ENCODE results near the gene SMYD3. TPM values are rescaled to one million over a fixed set of nuclear protein-coding genes. Genes with fewer than 3 reads are reported as not detected.
A peak's percentile ranks its signal among the peaks of the same experiment; 100 is the strongest.

The SMYD3 gene
- total and polyA plus RNA-seq, 5 donors, result 6.8 to 11.6 (median 9.9) TPM

DNA sequence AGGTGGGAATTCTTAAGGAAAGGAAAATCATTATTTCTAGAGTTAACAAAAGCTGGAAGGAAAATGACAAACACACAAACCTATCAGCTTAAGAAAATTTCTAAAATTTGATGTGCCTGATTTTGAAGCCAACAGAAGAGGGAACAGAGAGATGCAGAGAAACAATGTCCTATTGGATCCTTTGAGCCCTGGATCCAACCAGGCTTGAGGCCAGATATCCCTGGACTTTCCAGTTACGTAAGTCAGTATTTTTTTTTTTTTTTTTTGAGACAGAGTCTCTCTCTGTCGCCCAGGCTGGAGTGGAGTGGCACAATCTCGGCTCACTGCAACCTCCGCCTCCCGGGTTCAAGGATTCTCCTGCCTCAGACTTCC, 703.4 kb downstream of the SMYD3 start:
- intact Hi-C loops (cut with DNase I), result no loop called here
- DNase-seq, result no peak
- no peak for ATAC-seq
- no peaks in the 10 kb centered on the region for H3K9me3 ChIP-seq (ENCODE audit: control insufficient read depth, low read length)
- H3K4me1 ChIP-seq (ENCODE audit: control insufficient read depth, insufficient read depth, low read length), result peaks cover 2% of the 10 kb centered on the region
- H3K27me3 ChIP-seq (ENCODE audit: control insufficient read depth, insufficient read depth), result no peaks in the 10 kb centered on the region
- 82% methylated on average over 5 of the region's 5 CpGs for WGBS
- no peak overlapping the region for H3K27ac ChIP-seq (ENCODE audit: low read length)
- no peak overlapping the region for H3K4me3 ChIP-seq (ENCODE audit: low read length)

DNA sequence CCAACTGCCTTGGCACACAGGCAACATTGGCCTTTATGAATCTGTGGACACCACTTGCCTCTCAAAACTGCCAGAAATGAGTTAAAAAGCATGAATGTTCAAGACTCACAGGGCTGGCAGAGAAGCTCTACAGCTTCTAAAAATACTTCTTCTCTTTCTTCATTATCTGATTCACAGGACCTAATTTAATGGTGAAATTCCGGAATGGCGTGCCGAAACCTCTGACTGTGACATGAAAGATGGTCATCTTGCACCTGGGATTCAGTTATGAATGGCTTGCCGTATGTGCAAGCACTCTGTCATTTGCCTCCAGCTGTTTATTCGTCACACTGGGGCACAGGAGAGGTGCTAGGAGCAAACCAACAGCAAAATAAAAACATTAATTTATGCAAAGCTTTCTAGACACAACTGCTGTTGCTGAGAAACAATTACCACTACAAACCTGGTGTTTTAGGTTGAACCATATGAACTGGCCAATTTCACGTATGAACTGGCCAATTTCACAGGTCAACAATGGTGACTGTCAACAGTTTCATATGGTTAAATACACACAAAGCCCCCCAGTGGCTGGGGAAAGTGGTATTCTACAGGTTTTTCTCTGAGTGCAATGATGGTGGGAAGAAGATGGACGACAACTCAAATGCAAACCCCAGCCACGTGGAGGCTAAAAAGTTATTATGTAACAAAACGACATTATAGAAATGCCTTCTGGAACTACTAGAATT, 704.0 kb downstream of the SMYD3 start:
- WGBS, result 90% methylated on average over 9 of the region's 9 CpGs
- H3K4me1 ChIP-seq (ENCODE audit: control insufficient read depth, insufficient read depth, low read length), result peaks cover 2% of the 10 kb centered on the region
- H3K27ac ChIP-seq (ENCODE audit: low read length), result no peak overlapping the region
- ATAC-seq (no peak), DNase-seq (no peak)
- H3K27me3 ChIP-seq (ENCODE audit: control insufficient read depth, insufficient read depth), result no peaks in the 10 kb centered on the region
- no peak overlapping the region for H3K4me3 ChIP-seq (ENCODE audit: low read length)
- intact Hi-C loops (cut with DNase I), result no loop called here
- H3K9me3 ChIP-seq (ENCODE audit: control insufficient read depth, low read length), result no peaks in the 10 kb centered on the region

DNA sequence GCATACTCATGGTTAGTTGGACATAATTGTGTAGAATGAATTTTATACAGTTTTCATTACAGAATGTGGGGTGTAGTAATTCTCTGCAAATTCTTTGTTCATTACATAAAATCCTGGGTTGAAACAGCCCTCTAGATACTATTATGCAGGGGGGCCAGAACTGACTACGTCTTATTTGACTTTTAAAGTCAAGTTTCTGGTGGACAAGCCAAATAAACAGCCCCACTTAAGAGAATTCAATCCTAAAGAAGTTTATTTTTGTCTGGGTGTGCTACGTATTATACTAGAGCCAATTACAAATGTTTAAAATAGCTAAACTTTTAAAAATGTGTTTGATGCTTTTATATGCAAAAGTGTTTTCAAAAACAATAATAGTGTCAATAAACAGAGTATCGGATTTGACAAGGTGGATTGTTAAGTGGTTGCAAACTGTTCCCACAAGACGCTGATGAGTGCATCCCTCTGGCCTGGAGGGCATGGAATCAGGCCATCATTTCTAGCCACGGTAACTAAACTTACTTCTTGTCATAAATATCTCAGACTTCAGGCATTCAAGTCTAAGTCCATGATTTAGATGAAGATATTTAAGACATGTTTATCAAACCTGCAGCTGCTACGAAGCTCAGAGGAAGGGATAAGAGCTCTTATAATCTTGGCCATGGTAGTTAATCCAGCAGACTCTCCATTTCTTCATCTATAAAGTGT, 706.0 kb downstream of the SMYD3 start:
- 90% methylated on average over 6 of the region's 6 CpGs for WGBS
- H3K9me3 ChIP-seq (ENCODE audit: control insufficient read depth, low read length), result no peaks in the 10 kb centered on the region
- intact Hi-C loops (cut with DNase I), result no loop called here

DNA sequence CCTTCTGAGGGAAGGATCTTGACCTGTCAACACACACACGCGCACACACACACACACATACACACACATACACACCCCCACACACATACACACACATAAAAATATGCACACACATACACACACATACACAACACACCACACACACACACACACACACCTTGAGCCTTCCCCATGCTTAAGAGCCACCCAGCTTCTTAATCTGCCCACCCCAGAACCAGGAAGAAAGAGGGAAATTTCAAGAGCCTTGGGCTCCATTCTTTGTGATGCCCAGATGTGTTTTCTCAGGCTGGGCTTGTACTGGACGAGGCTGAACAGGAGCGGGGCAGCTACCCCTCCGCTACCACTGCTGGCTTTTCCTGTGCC, 708.7 kb downstream of the SMYD3 start:
- Histone ChIP-seq H3K9me3 (ENCODE audit: control insufficient read depth, low read length) (no peaks in the 10 kb centered on the region), H3K27me3 (ENCODE audit: control insufficient read depth, insufficient read depth) (no peaks in the 10 kb centered on the region), H3K4me1 (ENCODE audit: control insufficient read depth, insufficient read depth, low read length) (no peaks in the 10 kb centered on the region), H3K27ac (ENCODE audit: low read length) (no peak overlapping the region), H3K4me3 (ENCODE audit: low read length) (no peak overlapping the region)
- DNase-seq (no peak), ATAC-seq (no peak)
- intact Hi-C loops (cut with DNase I), result no loop called here
- WGBS, result 67% methylated on average over 5 of the region's 5 CpGs

More for the DNA sequence above, 706.0 kb downstream of the SMYD3 start:
- H3K27me3 ChIP-seq (ENCODE audit: control insufficient read depth, insufficient read depth), result no peaks in the 10 kb centered on the region
- DNase-seq (no peak), ATAC-seq (no peak)
- H3K4me1 ChIP-seq (ENCODE audit: control insufficient read depth, insufficient read depth, low read length), result no peaks in the 10 kb centered on the region
- no peak overlapping the region for H3K4me3 ChIP-seq (ENCODE audit: low read length)
- no peak overlapping the region for H3K27ac ChIP-seq (ENCODE audit: low read length)

- intact Hi-C loops (cut with DNase I), result no loop called here
- H3K27ac ChIP-seq (ENCODE audit: low read length), result no peak overlapping the region
- no peak overlapping the region for H3K4me3 ChIP-seq (ENCODE audit: low read length)
- ATAC-seq (no peak), DNase-seq (no peak)
- no peaks in the 10 kb centered on the region for H3K9me3 ChIP-seq (ENCODE audit: control insufficient read depth, low read length)
- no peaks in the 10 kb centered on the region for H3K4me1 ChIP-seq (ENCODE audit: control insufficient read depth, insufficient read depth, low read length)
- WGBS, result 82% methylated on average over 14 of the region's 14 CpGs
- H3K27me3 ChIP-seq (ENCODE audit: control insufficient read depth, insufficient read depth), result no peaks in the 10 kb centered on the region
Measured at GRCh38 chr1:245797592-245798348, 709.3 kb downstream of the SMYD3 start.

GRCh38 chr1:245791410-245792312, 715.4 kb downstream of the SMYD3 start:
- H3K4me3 ChIP-seq (ENCODE audit: low read length), result no peak overlapping the region
- ATAC-seq, result peak; percentile 55 to 86
- no peaks in the 10 kb centered on the region for H3K27me3 ChIP-seq (ENCODE audit: control insufficient read depth, insufficient read depth)
- no peak overlapping the region for H3K27ac ChIP-seq (ENCODE audit: low read length)
- intact Hi-C loops (cut with DNase I), result no loop called here
- H3K9me3 ChIP-seq (ENCODE audit: control insufficient read depth, low read length), result no peaks in the 10 kb centered on the region
- WGBS, result 51% methylated on average over 10 of the region's 10 CpGs
- H3K4me1 ChIP-seq (ENCODE audit: control insufficient read depth, insufficient read depth, low read length), result peaks cover 3% of the 10 kb centered on the region
- DNase-seq, result no peak

GRCh38 chr1:245790441-245790840, 716.6 kb downstream of the SMYD3 start:
- intact Hi-C loops (cut with DNase I), result no loop called here
- 74% methylated on average over 2 of the region's 2 CpGs for WGBS
- ATAC-seq, result no peak

GRCh38 chr1:245788886-245789285, 718.2 kb downstream of the SMYD3 start:
- no peaks in the 10 kb centered on the region for H3K27me3 ChIP-seq (ENCODE audit: control insufficient read depth, insufficient read depth)
- ATAC-seq, result no peak
- WGBS, result 97% methylated on average over 10 of the region's 10 CpGs
- H3K9me3 ChIP-seq (ENCODE audit: control insufficient read depth, low read length), result no peaks in the 10 kb centered on the region
- H3K4me1 ChIP-seq (ENCODE audit: control insufficient read depth, insufficient read depth, low read length), result peaks cover 3% of the 10 kb centered on the region
- intact Hi-C loops (cut with DNase I), result no loop called here
- DNase-seq, result no peak
- no peak overlapping the region for H3K27ac ChIP-seq (ENCODE audit: low read length)
- no peak overlapping the region for H3K4me3 ChIP-seq (ENCODE audit: low read length)

More at GRCh38 chr1:245790441-245790840, 716.6 kb downstream of the SMYD3 start:
- Histone ChIP-seq H3K4me3 (ENCODE audit: low read length) (no peak overlapping the region), H3K4me1 (ENCODE audit: control insufficient read depth, insufficient read depth, low read length) (peaks cover 3% of the 10 kb centered on the region), H3K9me3 (ENCODE audit: control insufficient read depth, low read length) (no peaks in the 10 kb centered on the region), H3K27ac (ENCODE audit: low read length) (no peak overlapping the region), H3K27me3 (ENCODE audit: control insufficient read depth, insufficient read depth) (no peaks in the 10 kb centered on the region)
- no peak for DNase-seq

- H3K4me3 ChIP-seq (ENCODE audit: low read length), result no peak overlapping the region
- no peak overlapping the region for H3K27ac ChIP-seq (ENCODE audit: low read length)
- DNase-seq (no peak), ATAC-seq (no peak)
- intact Hi-C loops (cut with DNase I), result no loop called here
- 62% methylated on average over 3 of the region's 3 CpGs for WGBS
- peaks cover 3% of the 10 kb centered on the region for H3K4me1 ChIP-seq (ENCODE audit: control insufficient read depth, insufficient read depth, low read length)
- no peaks in the 10 kb centered on the region for H3K9me3 ChIP-seq (ENCODE audit: control insufficient read depth, low read length)
- H3K27me3 ChIP-seq (ENCODE audit: control insufficient read depth, insufficient read depth), result no peaks in the 10 kb centered on the region
Measured at GRCh38 chr1:245788269-245788668, 718.8 kb downstream of the SMYD3 start.

DNA sequence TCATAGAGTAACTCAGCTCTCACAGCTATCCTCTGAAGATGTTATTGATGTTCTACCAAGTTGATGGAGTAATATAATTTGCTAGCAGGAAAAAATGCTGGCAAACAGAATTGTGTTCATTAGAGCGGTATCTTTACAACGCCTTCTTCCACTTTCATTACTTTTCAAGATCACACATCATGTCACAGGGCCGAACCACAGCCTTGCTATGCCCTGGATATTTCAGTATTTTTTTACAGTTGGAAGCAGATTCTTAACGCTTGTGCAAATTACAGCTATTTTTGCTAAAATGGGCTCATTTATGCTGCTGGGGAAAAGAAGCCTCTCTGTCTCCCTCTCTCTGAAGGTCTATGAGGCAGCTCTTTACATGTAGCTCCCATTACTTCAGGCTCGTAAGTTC, 720.1 kb downstream of the SMYD3 start:
- intact Hi-C loops (cut with DNase I), result no loop called here
- no peaks in the 10 kb centered on the region for H3K9me3 ChIP-seq (ENCODE audit: control insufficient read depth, low read length)
- DNase-seq, result no peak
- no peaks in the 10 kb centered on the region for H3K27me3 ChIP-seq (ENCODE audit: control insufficient read depth, insufficient read depth)
- H3K4me1 ChIP-seq (ENCODE audit: control insufficient read depth, insufficient read depth, low read length), result peaks cover 3% of the 10 kb centered on the region
- H3K27ac ChIP-seq (ENCODE audit: low read length), result no peak overlapping the region
- H3K4me3 ChIP-seq (ENCODE audit: low read length), result no peak overlapping the region
- WGBS, result 89% methylated on average over 5 of the region's 5 CpGs
- no peak for ATAC-seq
